Peyer's patch (tissue), 4 donors: Measurements from ENCODE around the gene HEXD. TPM values are rescaled to one million over a fixed set of nuclear protein-coding genes. Genes with fewer than 3 reads are reported as not detected.

Experiments
- DNase-seq, 3 donors: peaks; one replicate each; pipeline ENCODE4 v3.0.0-alpha.2; 2017 to 2019
- H3K27ac ChIP-seq, 4 donors: fragments of 200-600 bp; sonication (generic); one replicate each; pipeline ENCODE4 v1.5.1; 2016 to 2019
- H3K27me3 ChIP-seq, 2 donors: fragments of 200-600 bp; sonication (generic); one replicate each; pipeline ENCODE4 v1.5.1; 2019
- H3K36me3 ChIP-seq, 3 donors: fragments of 200-600 bp; sonication (generic); one replicate each; pipeline ENCODE4 v1.5.1; 2016 to 2019
- H3K4me1 ChIP-seq, 4 donors: fragments of 200-600 bp; sonication (generic); one replicate each; pipeline ENCODE4 v1.5.1; 2016 to 2019
- H3K4me3 ChIP-seq, 4 donors: fragments of 200-600 bp; sonication (generic); 1 replicate in 3 of 4; 2 replicates in 1 of 4; pipeline ENCODE4 v1.5.1; 2016 to 2019; ENCODE audit warnings: mild to moderate bottlenecking in 1 of 4
- H3K9me3 ChIP-seq, 4 donors: fragments of 200-600 bp; sonication (generic); one replicate each; pipeline ENCODE4 v1.5.1; 2016 to 2019; ENCODE audit warnings: mild to moderate bottlenecking in 1 of 4
- CTCF ChIP-seq, 6 experiments: fragments of 450-650 bp in 4 of 6; fragments of 200-600 bp in 2 of 6; sonication (generic) in 1 of 6; IDR thresholded peaks; one replicate each; pipeline ENCODE4 v1.5.1; 2017 to 2019; ENCODE audit warnings: antibody characterized with exemption in 6 of 6, mild to moderate bottlenecking in 3 of 6, moderate library complexity in 1 of 6
- POLR2A ChIP-seq, 2 donors: fragments of 450-650 bp; IDR thresholded peaks; one replicate each; pipeline ENCODE4 v1.5.1; 2017; ENCODE audit warnings: antibody characterized with exemption in 2 of 2, mild to moderate bottlenecking in 2 of 2, moderate library complexity in 2 of 2
- total RNA-seq, 4 donors: library from RNA; depleted of rRNA; stranded (reverse); fragments of >200 nt; gene quantifications; one replicate each; pipeline ENCODE4 v1.1.0, GENCODE V29; 2016

HEXD gene
- total RNA-seq, 4 donors from 2014 or later = 42.7 to 128 (median 80.5) TPM

GRCh38 chr17:82440991-82441627 lies 23.0 kb downstream of the HEXD start:
- peak in 1 of 3 donors; percentile 51 for DNase-seq
- Histone ChIP-seq H3K36me3 (peaks cover 0 to 56% (median 0%) of the 10 kb centered on the region in 3 donors), H3K4me1 (peaks cover 0 to 33% (median 9%) of the 10 kb centered on the region in 4 donors), H3K27me3 (no peaks in the 10 kb centered on the region), H3K27ac (peak overlapping the region in 1 of 4 donors; percentile 78), H3K4me3 (no peak overlapping the region), H3K9me3 (no peaks in the 10 kb centered on the region)
- TF ChIP-seq CTCF (IDR thresholded peaks at IDR 0.05) (no peak), POLR2A (IDR thresholded peaks at IDR 0.05) (no peak)

- H3K27me3 ChIP-seq = no peaks in the 10 kb centered on the region
- peaks cover 0 to 56% (median 0%) of the 10 kb centered on the region in 3 donors for H3K36me3 ChIP-seq
These were observed 23.7 kb downstream of the HEXD start for GRCh38 chr17:82441691-82442487.

DNA sequence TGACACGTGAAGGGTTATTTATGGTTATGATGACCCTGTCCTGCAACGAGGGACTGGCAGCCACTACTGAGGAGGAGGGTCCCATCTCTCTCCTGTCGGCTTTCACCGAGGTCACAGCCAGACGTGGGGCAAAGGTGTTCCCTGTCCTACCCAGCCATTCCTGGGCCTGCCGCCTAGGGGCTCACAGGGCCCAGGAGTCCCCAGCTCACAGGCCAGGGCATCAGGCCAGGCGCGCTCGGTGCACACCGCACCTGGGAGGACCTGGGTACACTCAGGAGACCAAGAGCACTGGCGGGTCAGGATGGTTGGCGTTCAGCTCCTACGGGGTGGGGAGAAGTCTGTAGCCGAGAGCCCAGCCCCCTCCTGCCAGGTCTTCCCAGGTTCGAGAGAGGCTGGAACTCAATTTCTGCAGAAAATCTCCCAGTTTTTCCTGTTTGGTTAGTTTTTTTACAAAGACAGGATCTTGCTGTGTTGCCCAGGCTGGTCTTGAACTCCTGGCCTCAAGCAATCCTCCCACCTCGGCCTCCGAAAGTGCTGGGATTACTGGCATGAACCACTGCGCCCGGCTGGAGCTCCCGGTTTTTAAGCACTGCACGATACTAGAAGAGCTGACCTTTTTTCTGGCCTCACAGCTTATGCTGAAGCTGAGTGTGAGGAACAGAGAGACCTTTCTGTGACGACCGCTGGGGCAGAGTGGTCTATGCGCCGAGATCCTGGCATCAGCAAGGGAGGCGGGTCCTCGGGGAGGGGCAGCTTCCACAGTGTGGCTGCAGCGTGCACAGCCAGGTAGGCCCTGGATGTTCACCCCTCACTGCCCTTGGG lies 24.7 kb downstream of the HEXD start:
- peaks cover 0 to 43% (median 11%) of the 10 kb centered on the region in 4 donors for H3K4me1 ChIP-seq
- no peaks in the 10 kb centered on the region for H3K27me3 ChIP-seq
- peaks cover 0 to 48% (median 0%) of the 10 kb centered on the region in 3 donors for H3K36me3 ChIP-seq
- H3K27ac ChIP-seq = no peak overlapping the region
- H3K9me3 ChIP-seq = no peaks in the 10 kb centered on the region
- H3K4me3 ChIP-seq = no peak overlapping the region
- TF ChIP-seq POLR2A (IDR thresholded peaks at IDR 0.05) = no peak
- no peak for TF ChIP-seq CTCF (IDR thresholded peaks at IDR 0.05)
- DNase-seq = no peak

More at GRCh38 chr17:82441691-82442487, 23.7 kb downstream of the HEXD start:
- peaks cover 0 to 38% (median 9%) of the 10 kb centered on the region in 4 donors for H3K4me1 ChIP-seq
- peak overlapping the region in 1 of 4 donors; percentile 78 for H3K27ac ChIP-seq
- peak in 2 of 3 donors; percentile 71 to 72 for DNase-seq
- H3K4me3 ChIP-seq = no peak overlapping the region
- no peak for TF ChIP-seq POLR2A (IDR thresholded peaks at IDR 0.05)
- no peak for TF ChIP-seq CTCF (IDR thresholded peaks at IDR 0.05)
- H3K9me3 ChIP-seq = no peaks in the 10 kb centered on the region

DNA sequence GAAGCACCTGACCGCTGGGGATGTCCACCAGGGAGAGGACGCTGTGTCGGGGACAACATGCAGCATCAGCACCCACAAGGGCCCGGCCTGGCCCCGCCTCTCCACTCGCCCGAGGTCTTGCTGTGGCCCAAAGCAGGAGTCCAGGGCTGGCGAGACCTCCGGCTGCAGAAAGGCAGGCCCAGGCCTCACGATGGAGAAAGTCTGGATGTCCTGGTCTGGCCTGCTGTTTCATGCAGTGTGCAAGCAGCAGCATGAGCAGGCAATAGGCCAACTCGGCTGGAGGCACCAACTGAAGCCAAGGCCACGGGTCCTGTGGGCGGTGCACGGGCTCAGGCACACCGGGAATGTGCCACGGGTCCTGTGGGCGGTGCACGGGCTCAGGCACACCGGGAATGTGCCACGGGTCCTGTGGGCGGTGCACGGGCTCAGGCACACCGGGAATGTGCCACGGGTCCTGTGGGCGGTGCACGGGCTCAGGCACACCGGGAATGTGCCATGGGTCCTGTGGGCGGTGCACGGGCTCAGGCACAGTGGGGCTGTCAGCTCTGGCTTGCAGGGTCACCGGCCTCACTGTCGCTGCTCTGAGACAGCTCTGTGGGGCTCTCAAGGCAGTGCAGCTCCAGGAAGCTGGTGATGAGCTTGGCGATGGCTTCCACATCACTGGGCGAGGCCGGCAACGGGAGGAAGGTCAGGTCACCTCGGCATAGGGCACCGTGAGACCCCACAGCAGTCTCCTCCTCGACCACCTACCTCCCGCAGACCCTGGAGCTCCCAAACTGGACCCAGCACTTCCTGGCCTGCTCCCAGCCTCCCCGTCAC lies 25.5 kb downstream of the HEXD start:
- peaks cover 0 to 45% (median 11%) of the 10 kb centered on the region in 4 donors for H3K4me1 ChIP-seq
- peaks cover 0 to 48% (median 0%) of the 10 kb centered on the region in 3 donors for H3K36me3 ChIP-seq
- no peak overlapping the region for H3K4me3 ChIP-seq
- no peak overlapping the region for H3K27ac ChIP-seq
- no peak for DNase-seq
- H3K27me3 ChIP-seq = no peaks in the 10 kb centered on the region
- no peaks in the 10 kb centered on the region for H3K9me3 ChIP-seq
- TF ChIP-seq POLR2A (IDR thresholded peaks at IDR 0.05) (no peak), CTCF (IDR thresholded peaks at IDR 0.05) (no peak)
